AG04450 (cell line): ENCODE measurements around the gene USB1. TPM values are rescaled to one million over a fixed set of nuclear protein-coding genes. Genes with fewer than 3 reads are reported as not detected.

Experiments used
- CTCF ChIA-PET: fragments of 300-600, 350-600 bp; formaldehyde crosslinking; extraction: SDS; loops from one replicate; lab custom pipeline; 2022; ENCODE audit warnings: antibody characterized with exemption, inconsistent platforms; lab: Charles Lee
- POLR2A ChIA-PET: fragments of 350-600 bp; formaldehyde crosslinking; extraction: SDS; loops from one replicate; lab custom pipeline; 2021; ENCODE audit warnings: antibody characterized with exemption, inconsistent platforms; lab: Yijun Ruan, JAX
- DNase-seq: peaks from one replicate; pipeline ENCODE4 v3.0.0-alpha.2; 2011; ENCODE audit warnings: low read depth, low spot score
- H3K27ac ChIP-seq: one replicate; pipeline ENCODE4 v1.5.1; 2012; ENCODE audit warnings: low read depth, low read length, control low read depth
- H3K27me3 ChIP-seq: one replicate; pipeline ENCODE4 v1.6.0; 2012; ENCODE audit warnings: low read length; ENCODE audit not compliant: control insufficient read depth, insufficient read depth
- H3K4me3 ChIP-seq: 2 replicates; pipeline ENCODE4 v1.5.1; 2011; ENCODE audit warnings: mild to moderate bottlenecking, low read depth, low read length, control low read depth
- H3K9me3 ChIP-seq: 2 replicates; pipeline ENCODE4 v1.5.1; 2012; ENCODE audit warnings: low read length; ENCODE audit not compliant: control insufficient read depth, insufficient read depth
- polyA plus RNA-seq: library from polyadenylated mRNA; depleted of rRNA; stranded (reverse); fragments of >200 nt; gene quantifications from 2 replicates; pipeline ENCODE4 v1.2.3, GENCODE V29; 2011
- TF ChIP-seq, protein P1 (sequence below): IDR thresholded peaks from 2 replicates; pipeline ENCODE4 v1.5.1; 2011; ENCODE audit warnings: low read depth, low read length, control low read depth, inconsistent platforms

The USB1 gene
- polyA plus RNA-seq, 1 experiment: 48.7 TPM

- POLR2A ChIA-PET: no interaction called here
- DNase-seq: no peak
- CTCF ChIA-PET: no interaction called here
Measured at GRCh38 chr16:57993438-57993837, 7.8 kb upstream of the USB1 start.

GRCh38 chr16:57993897-57994296 lies 7.3 kb upstream of the USB1 start:
- POLR2A ChIA-PET: no interaction called here
- Histone ChIP-seq H3K27ac (no peak overlapping the region), H3K9me3 (no peaks in the 10 kb centered on the region), H3K27me3 (peaks cover under 1% of the 10 kb centered on the region), H3K4me3 (no peak overlapping the region)
- CTCF ChIA-PET: no interaction called here
- DNase-seq: no peak
- TF ChIP-seq, protein P1, sequence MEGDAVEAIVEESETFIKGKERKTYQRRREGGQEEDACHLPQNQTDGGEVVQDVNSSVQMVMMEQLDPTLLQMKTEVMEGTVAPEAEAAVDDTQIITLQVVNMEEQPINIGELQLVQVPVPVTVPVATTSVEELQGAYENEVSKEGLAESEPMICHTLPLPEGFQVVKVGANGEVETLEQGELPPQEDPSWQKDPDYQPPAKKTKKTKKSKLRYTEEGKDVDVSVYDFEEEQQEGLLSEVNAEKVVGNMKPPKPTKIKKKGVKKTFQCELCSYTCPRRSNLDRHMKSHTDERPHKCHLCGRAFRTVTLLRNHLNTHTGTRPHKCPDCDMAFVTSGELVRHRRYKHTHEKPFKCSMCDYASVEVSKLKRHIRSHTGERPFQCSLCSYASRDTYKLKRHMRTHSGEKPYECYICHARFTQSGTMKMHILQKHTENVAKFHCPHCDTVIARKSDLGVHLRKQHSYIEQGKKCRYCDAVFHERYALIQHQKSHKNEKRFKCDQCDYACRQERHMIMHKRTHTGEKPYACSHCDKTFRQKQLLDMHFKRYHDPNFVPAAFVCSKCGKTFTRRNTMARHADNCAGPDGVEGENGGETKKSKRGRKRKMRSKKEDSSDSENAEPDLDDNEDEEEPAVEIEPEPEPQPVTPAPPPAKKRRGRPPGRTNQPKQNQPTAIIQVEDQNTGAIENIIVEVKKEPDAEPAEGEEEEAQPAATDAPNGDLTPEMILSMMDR: no peak

More at GRCh38 chr16:57993438-57993837, 7.8 kb upstream of the USB1 start:
- Histone ChIP-seq H3K9me3 (no peaks in the 10 kb centered on the region), H3K27me3 (peaks cover 5% of the 10 kb centered on the region), H3K27ac (no peak overlapping the region), H3K4me3 (no peak overlapping the region)
- TF ChIP-seq, protein P1: no peak

DNA sequence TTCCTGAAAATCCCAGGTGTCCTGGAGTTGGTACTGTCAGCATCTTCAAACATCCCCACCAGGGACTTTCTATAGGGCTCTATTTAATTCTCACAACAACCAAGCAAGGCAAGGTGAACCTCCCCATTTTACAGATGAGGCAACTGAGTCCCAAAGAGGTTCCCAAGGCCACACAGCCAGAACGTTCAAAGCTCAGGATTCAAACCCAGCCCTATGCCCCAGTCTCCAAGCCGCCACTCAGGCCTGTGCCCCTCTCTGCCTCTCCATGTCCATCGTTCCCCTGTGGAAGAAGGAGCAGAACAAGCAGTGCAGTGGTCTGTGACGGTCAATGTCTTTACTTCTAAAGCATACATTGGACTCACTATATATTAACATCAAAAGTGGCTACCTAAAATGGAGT lies 6.8 kb upstream of the USB1 start:
- Histone ChIP-seq H3K4me3 (no peak overlapping the region), H3K9me3 (no peaks in the 10 kb centered on the region), H3K27ac (no peak overlapping the region), H3K27me3 (no peaks in the 10 kb centered on the region)
- TF ChIP-seq, protein P1: no peak
- DNase-seq: no peak
- ChIA-PET CTCF (no interaction called here), POLR2A (no interaction called here)

DNA sequence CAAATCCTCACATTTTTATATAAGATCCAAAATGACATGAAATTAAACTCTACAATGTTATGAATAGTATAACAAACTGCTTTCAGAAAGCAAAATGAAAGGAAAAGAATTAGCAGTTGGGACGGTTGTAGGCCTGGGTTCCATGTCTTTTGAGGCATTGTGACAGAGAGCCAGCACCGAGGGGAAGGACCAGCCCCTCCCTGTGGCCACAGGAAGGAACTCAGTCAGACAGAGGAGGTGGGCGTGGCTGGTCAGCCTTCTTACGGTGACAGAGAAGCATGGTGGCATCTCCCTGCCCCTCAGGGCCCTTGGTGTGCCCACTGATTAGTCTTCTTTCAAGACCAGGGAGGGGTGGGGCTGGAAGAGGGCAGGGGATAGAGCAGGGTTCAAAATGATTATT lies 6.4 kb upstream of the USB1 start:
- ChIA-PET CTCF (no interaction called here), POLR2A (no interaction called here)
- Histone ChIP-seq H3K27ac (no peak overlapping the region), H3K9me3 (no peaks in the 10 kb centered on the region), H3K4me3 (no peak overlapping the region), H3K27me3 (no peaks in the 10 kb centered on the region)
- DNase-seq: no peak
- TF ChIP-seq, protein P1: peak; percentile 32

- TF ChIP-seq, protein P1: no peak
- ChIA-PET CTCF (interaction anchor here (0.7 kb wide), 1 partner anchor 131 kb away, joined by 3 read pairs; no protein-coding TSS in a partner anchor), POLR2A (interaction anchor here (0.5 kb wide), 1 partner anchor 51 kb away, joined by 4 read pairs; no protein-coding TSS in a partner anchor)
- Histone ChIP-seq H3K27ac (no peak overlapping the region), H3K27me3 (no peaks in the 10 kb centered on the region), H3K9me3 (no peaks in the 10 kb centered on the region), H3K4me3 (no peak overlapping the region)
- no peak for DNase-seq
Measured at GRCh38 chr16:57995721-57996405, 5.3 kb upstream of the USB1 start.
